HG02759 (cell line): ENCODE results near the gene HOXA7.

Experiments
- ATAC-seq: cut with Tn5 transposase; IDR thresholded peaks from one replicate; pipeline ENCODE4 v1.9.1; 2021; ENCODE audit warnings: mild to moderate bottlenecking, moderate library complexity; ENCODE audit not compliant: unreplicated experiment

HOXA7 gene

GRCh38 chr7:27122077-27122910 lies 34.2 kb downstream of the HOXA7 start:
- ATAC-seq, result no peak

DNA sequence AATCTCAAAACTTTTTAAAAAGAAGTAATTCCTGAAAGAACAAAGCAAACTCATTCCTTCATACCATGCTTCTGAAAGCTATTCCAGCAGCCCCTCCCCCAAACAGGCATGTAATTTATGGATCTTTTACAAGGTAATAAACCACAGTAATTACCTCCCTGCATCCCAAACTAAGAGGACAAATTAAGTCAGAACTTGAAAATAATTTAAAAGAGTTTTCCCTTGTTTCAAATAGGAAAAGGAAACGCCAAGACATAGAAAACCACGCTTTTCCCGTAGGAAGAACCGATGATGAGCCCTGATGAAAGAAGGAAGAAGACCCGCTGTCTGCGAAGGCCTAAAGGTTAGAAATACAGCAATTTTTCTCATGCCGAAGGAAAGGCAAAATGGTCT lies 34.8 kb downstream of the HOXA7 start:
- ATAC-seq, result no peak

- ATAC-seq, result no peak
Observed at GRCh38 chr7:27119412-27119911, 37.0 kb downstream of the HOXA7 start.

DNA sequence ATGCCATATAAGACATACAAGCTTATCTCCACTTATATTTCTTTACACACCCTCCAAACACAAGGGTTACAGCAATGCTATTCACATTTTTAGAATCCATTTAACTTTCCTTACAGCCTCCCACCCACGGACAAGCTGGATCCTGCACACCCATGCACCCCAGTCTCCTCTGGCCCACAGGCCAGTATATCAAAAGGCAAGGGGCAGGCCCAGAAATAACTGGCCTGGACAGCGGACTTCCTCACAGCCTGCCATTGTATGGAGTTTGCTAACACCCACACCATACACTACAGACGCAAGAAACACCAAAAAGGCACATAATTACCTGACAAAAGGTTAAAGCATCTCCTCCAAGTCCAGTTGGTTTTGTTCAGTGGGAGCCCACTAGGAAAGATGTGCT lies 37.9 kb downstream of the HOXA7 start:
- no peak for ATAC-seq

DNA sequence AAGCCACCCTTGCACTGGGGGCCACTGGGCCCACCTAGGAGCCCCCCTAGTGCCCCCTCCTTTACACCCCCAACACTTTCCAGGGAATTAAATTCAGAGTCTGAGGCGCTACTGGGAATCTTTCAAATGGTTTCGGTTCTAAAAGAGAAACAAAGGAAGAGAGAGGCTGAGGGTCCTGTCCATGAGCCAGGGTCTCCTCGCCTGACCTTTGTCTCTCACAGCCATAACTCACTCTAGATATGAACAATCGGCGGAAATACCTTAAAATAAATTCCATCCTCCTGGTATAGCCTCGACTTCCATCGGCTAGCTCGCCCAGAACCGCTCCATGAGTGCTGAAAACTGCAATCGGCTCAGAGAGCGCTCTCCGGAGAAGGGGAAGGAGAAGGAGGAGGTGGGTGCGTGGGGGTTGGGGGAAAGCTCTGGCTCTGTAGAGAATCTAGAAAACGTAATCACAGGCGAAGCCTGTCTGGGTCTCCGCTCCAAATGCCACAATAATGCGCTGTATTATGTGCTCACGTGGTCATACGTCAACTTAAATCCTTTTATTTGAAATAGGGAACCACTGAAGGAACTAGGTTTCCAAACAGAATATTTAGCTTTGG lies 38.5 kb downstream of the HOXA7 start:
- ATAC-seq, result no peak

DNA sequence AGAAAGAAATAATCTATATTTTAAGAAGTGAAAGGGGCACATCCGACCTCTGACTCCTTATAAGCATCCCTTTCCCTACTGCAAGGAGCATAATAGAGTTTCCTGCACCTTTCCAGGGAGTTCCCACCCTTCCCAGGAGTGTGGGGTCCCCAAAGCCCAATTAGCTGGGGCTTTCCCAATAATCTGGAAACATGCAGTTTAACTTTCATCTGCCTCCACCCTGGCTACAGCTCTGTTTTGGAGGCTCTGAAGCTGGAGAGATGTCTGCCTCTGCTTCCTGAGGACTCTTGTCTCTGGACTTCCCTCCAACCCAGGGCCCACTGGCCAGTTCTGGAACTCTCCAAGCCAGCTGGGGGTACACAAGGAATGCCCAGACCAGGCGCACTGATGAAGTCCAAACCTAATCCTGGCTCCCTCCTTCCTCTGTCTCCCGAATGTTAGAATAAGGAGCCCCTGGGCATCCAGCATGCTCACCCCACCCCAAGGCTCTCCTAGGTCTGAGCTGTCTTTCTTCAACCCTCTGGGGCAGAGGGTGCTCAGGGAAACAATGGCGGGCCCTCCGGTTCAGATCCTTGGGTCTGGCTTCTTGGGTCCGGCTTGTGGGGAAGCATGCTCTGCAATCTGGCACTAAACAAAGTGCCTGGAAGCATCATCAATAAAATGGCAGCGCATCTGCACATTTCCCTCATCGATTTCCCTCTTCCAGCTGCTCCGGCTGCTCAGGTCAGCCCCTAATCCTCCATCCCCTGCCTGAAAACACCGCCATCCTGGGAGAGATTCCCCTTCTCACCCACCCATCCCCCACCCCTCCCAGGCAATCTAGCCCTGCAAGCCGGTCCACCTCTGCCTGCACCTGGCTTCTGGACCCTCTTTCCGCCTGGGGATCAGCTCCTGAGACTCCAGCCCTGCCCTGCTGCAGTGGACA lies 39.3 kb downstream of the HOXA7 start:
- ATAC-seq, result no peak

DNA sequence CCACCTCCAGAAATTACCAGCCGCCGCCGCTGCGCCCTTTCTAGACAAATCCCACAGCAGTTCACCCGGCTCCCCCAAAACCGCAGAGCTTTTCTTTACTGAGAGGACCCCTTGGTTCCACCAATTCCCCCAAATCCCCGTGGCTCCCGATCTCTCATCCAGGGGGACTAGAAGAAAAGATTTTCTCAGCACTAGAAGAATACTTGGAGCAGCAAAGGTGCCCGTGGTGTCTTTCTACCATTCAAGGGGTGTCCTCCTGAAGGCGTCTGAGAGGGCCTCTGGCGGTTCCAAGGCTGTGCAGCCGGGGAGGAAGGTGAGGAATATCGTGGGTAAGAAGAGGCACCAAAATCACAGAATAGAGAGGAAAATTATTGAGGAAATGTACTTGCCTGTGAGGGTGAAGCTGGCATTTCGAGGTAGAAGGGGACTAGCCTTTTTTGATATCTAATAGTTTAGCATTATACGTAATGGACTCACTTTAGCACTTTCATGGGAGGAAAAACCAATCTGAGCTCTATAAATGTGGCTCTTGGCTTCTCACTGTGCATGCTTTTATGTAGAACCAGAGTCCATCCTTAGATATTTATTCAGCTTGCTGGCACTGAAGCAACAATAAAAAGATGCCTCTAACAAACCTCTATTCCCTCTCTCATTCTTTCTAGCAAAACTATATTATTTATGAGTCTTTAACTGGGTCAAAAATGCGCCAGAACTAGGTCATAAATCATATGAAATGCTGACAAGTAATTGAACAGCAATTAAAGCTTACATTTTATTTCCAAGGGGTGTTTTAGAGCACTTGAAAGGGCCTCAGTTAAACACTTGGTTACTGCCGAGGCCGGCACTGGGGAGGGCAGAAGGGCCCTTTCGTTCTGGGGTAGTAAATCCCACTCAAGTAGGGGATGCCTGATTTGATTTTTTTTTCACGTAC lies 40.2 kb downstream of the HOXA7 start:
- no peak for ATAC-seq

DNA sequence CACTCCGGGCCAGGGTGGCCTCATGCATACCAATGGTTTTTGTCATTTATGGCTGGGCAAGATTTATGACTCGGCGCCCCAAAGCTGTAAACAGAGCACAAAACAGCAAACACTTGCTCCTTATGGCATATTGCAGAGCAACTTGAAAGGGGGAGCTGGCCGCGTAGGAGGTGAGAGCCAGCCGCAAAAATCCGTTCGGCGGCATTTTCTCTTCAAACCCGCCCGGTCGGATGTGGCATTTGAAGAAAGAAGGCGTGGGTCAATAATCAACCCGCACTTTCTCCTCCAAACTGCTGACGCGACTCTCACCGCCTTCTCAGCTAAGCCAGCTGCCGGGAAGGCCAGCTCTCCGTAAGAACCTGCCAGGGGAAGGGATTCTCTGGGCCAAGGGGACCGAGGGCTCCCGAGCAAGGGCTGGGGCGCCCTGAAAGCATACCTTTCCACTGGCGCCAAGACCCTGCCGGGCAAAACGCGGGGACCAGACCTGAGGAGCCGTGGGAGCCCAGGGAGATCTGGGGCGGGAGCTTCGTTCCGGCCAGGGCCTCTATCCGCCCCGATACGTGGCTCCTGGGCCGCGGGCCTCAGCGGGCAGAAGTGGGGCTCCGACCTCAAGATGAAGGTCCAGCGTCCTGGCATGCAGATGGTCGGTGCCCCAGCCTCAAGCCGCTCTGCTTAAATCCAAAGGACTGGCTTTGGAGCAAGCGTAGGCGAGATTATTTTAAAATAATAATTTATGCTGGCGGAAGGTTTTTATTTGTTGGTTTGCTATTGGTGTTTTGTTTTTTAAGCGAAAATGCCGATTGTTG lies 41.1 kb downstream of the HOXA7 start:
- ATAC-seq, result no peak

GRCh38 chr7:27114881-27115220 lies 41.6 kb downstream of the HOXA7 start:
- no peak for ATAC-seq

GRCh38 chr7:27113991-27114769 lies 42.3 kb downstream of the HOXA7 start:
- no peak for ATAC-seq

DNA sequence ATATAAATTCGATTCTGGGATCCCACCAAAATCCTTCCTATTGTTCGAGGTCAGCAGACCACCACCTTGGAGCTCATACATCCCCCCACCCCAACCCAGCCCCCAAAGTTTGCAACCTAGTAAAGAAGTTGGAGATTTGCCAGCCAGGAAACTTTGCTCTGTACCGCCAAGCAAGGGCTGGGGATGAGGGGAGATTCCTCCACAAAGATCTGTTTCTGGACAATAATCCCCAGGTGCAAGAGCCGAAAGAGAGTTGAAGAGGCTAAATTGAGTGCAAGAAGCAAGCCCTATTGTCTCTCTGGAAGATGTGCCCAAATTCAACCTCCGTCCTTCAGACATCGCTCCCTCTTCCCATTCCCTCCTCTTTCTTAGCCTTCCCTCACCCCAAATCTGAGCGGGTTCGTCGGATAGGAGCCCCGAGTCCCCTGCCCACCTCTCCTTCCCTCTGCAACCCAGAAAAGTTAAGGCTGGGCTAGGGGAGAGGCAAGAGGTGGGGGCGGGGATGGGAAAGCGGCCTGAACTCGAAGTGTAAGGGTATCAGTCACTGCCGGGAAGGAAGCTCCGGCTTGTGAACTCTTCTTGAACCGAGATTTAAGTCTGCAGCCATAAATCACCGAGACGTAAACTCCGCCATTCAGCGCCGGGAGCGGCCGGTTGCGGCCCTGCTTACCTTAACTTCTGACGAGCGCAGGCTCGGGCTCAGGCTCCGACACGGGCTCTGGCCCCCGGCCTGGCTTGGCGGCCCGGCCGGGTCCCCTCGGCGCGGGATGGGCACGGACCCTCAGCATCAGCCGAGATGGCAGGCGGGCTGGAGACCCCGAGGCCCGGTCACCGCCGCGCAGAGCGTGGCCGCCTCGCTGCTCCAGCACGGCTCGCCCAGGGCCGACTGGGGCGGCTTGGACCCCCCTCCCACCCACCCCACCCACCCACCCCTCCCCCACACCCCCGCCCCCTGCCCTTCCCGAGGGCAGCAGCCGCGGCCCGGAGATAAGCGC lies 43.2 kb downstream of the HOXA7 start:
- no peak for ATAC-seq

- ATAC-seq, result no peak
Observed at GRCh38 chr7:27112361-27112760, 44.1 kb downstream of the HOXA7 start.

GRCh38 chr7:27111751-27112277 lies 44.7 kb downstream of the HOXA7 start:
- ATAC-seq, result no peak

DNA sequence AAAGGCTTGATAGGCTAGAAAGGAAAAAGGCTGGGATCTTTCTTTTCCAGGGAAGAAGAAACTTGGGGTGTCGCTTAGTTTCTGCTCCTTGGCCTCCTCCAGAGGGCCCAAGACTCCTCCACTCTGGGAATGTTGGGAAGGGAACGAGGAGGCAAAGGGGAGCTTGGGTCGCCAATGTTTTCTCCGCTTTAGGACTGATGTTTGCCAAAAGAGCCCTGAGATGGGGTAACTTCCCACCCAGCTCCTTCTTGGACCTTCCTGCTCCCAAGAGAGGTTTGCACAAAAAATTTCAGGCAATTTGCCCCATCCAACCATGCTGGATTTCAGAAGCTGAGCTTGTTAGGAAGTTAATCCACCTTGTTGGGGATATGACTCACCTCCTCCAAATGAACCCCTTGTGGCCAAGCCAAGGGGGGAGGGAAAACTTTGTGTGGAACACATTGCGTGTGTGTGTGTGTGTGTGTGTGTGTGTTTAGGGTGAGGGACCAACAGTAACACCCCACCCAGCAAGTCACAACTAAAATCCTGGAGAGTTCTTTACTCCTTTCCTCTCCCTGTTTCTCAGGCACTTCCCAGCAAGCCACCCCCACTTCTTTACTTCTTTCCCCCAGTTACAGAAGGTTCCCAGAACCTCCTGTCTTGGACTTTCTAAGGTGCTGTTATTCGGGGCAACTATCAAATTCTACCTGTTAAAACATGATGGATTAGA lies 45.3 kb downstream of the HOXA7 start:
- no peak for ATAC-seq

- ATAC-seq, result no peak
Observed at GRCh38 chr7:27110186-27111031, 46.1 kb downstream of the HOXA7 start.
